GM12875 (cell line): Measurements from ENCODE around the gene TUG1.

ENCODE experiments used
- H3K4me3 ChIP-seq: one replicate; pipeline ENCODE4 v1.5.1; 2011; ENCODE audit warnings: low read depth, low read length, control low read depth
- TF ChIP-seq, protein P1 (sequence below): IDR thresholded peaks from 2 replicates; pipeline ENCODE4 v1.5.1; 2011; ENCODE audit warnings: low read depth, mild to moderate bottlenecking, control low read depth, inconsistent platforms, low read length, moderate library complexity, borderline replicate concordance; ENCODE audit not compliant: insufficient read depth

TUG1 gene

DNA sequence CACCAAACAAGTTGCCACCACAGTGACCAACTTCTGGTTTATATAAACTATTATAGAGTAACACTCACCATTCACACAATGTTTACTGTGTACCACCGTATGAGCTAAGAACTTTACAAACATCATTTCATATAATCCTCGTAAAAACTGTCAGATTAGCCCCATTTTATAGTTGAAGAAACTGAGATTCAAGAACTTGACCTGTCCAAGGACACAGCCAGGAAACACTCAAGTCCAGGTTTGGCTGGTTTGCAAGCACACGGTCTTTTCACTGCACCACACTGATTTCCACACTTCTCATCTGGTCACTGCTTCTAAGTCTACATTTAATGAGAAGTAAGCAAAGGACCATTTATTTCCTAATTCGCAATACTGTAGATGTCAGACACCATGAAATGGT lies 4.2 kb upstream of the TUG1 start:
- TF ChIP-seq, protein P1, sequence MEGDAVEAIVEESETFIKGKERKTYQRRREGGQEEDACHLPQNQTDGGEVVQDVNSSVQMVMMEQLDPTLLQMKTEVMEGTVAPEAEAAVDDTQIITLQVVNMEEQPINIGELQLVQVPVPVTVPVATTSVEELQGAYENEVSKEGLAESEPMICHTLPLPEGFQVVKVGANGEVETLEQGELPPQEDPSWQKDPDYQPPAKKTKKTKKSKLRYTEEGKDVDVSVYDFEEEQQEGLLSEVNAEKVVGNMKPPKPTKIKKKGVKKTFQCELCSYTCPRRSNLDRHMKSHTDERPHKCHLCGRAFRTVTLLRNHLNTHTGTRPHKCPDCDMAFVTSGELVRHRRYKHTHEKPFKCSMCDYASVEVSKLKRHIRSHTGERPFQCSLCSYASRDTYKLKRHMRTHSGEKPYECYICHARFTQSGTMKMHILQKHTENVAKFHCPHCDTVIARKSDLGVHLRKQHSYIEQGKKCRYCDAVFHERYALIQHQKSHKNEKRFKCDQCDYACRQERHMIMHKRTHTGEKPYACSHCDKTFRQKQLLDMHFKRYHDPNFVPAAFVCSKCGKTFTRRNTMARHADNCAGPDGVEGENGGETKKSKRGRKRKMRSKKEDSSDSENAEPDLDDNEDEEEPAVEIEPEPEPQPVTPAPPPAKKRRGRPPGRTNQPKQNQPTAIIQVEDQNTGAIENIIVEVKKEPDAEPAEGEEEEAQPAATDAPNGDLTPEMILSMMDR = no peak
- no peak overlapping the region for H3K4me3 ChIP-seq

DNA sequence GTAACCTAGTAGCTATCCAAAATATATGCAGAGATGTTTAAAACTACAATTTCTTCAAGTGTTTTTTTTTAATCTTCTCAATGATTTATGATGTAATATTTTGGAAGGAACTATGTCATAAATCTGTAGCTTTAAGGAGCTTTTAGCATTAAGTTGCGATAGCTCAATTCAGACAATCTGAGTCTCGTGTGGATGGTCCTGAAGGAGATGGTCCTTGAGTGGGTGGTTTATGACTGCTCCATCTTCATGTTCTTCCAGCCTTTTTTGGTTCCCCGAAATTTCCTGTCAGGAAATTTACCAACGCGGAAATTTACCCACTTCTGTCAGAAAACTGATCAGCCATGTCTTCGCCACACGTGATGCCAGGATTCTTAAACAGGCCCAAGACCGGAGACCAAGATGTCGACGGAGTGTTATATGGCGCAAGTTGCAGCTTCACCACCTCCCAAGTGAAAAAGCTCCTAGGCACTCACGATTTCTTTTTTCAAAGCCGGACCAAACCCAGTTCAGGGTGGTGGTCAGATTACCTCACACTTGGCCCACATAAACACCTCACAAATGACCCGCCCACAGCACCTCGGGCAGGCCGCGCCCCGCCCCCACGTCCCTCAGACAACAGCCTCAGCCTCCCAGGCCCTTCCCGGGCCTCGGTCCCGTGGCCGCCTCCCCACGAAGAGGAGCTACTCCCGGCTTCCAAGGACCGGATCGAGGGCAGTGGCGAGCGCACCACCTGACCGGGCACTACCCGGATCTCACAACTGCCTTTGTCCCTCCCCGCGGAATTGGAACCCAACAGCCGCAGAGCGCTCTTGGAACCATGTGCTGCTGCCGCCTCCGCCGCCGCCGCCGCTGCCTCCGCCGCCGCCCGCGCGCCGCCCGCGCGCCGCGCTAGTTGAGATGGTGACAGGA lies 796 bp upstream of the TUG1 start, which contains the start of gene MORC2:
MORC2 (minus strand) TSS at position 760 of the 909 bp plus-strand sequence. CDS start 885 bp downstream, outside the sequence.
- TF ChIP-seq, protein P1 = no peak
- peak within 1 kb of the TSS; percentile 87 for H3K4me3 ChIP-seq

DNA sequence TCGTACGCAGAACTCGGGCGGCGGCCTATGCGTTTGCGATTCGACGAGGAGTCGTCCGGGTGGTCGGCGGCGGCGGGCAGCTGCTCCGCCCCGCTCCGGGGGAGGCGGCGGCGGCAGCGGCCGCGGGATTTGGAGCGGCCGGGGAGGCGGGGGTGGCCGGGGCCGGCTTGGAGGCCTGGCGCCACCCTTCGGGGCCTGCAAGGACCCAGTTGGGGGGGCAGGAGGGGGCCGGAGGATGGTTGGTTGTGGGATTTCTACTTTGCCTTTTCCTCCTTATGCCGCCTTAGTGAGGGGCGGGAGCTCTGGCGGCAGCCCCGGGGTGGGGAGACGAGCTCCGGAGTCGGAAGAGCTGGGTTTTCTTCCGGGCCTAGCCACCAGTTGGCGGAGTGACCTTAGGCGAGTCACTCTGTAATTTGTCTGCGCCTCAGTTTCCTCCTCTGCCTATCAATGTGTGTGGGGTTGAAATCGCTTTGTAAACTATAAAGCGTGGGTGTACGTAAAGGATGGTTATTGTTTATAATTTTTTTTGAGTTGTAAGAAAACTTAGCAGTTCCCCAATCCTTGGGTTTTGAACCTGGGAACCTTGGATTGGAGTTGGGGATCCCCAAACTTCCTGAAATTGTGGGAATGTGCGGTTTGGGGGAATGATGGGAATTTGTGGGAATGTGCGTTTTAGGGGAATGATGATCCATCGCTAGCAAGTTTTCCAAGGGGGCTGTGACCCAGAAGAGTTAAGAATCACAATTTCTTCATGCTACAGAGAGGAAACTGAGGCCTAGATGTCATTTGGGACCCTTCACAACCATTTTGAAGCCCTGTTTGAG lies 679 bp downstream of the TUG1 start:
- TF ChIP-seq, protein P1 = no peak
- peak overlapping the region; percentile 87 for H3K4me3 ChIP-seq

DNA sequence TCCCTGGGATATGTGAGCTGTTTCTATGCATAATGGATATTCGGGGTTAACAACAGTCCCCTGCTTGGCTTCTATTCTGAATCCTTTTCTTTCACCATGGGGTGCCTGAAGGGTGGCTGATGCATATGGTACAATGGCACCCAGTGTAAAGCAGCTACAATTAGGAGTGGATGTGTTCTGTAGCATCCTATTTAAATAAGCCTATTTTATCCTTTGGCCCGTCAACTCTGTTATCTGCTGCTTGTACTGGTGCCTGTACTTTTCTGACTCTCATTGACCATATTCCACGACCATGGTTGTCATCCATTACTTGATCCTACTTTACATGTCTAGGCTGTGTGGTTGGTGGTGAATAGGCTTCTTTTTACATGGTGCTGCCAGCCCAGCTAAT lies 1.3 kb downstream of the TUG1 start:
- H3K4me3 ChIP-seq = peak overlapping the region; percentile 87
- TF ChIP-seq, protein P1 = no peak

DNA sequence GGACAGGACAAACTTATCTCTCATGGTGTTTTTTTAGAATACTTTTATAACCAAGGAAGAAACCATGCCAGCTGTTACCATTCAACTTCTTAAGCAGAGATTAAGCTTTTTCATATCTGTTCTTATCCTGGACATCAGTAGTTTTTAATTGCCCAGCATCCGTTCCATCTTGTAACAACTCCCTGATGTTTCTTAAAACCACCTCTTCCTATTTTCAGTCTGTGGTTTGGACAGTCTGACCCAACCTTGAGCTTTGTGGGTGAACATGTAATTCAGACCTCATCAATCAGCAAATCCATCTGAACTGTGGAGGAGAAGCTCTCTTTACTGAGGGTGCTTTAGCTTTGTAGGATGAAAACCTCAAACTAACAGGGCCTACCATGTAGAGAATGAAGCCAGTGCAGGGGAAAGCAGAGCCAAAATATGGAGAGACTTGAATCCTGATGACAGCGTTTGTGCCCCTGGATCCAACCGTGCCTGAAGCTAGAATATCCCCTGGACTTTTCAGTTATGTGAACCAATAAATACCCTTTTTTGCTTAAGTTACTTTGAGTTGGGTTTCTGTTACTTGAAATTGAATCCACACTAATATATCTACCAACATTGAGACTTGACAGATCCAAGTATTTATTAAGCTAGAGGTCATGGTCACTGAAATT lies 9.4 kb downstream of the TUG1 start:
- no peak overlapping the region for H3K4me3 ChIP-seq

GRCh38 chr22:30979932-30980331 lies 10.9 kb downstream of the TUG1 start:
- no peak overlapping the region for H3K4me3 ChIP-seq
- TF ChIP-seq, protein P1 = no peak

More for the DNA sequence above, 9.4 kb downstream of the TUG1 start:
- TF ChIP-seq, protein P1 = no peak
